Measurements from ENCODE around the gene TMCO4. TPM values are rescaled to one million over a fixed set of nuclear protein-coding genes. Genes with fewer than 3 reads are reported as not detected.

The TMCO4 gene
- total RNA-seq, 1 donor from 2014 or later, result 24.3 TPM

- ATAC-seq (no peak), DNase-seq (peak; percentile 18)
- no peaks in the 10 kb centered on the region for H3K4me1 ChIP-seq
- TF ChIP-seq CTCF (IDR thresholded peaks at IDR 0.05), result no peak
- H3K27ac ChIP-seq, result no peak overlapping the region
- H3K9me3 ChIP-seq, result no peaks in the 10 kb centered on the region
- peaks cover 27% of the 10 kb centered on the region for H3K36me3 ChIP-seq
- no peak overlapping the region for H3K4me3 ChIP-seq
- H3K27me3 ChIP-seq, result no peaks in the 10 kb centered on the region
- intact Hi-C loops (cut with DNase I), result no loop called here
Observed at GRCh38 chr1:19757641-19758040, 42.1 kb downstream of the TMCO4 start.

- H3K4me1 ChIP-seq, result no peaks in the 10 kb centered on the region
- H3K9me3 ChIP-seq, result no peaks in the 10 kb centered on the region
- TF ChIP-seq CTCF (IDR thresholded peaks at IDR 0.05), result no peak
- H3K4me3 ChIP-seq, result no peak overlapping the region
- peaks cover 27% of the 10 kb centered on the region for H3K36me3 ChIP-seq
- H3K27me3 ChIP-seq, result no peaks in the 10 kb centered on the region
- DNase-seq (no peak), ATAC-seq (no peak)
- no peak overlapping the region for H3K27ac ChIP-seq
- intact Hi-C loops (cut with DNase I), result no loop called here
Observed at GRCh38 chr1:19756480-19756879, 43.2 kb downstream of the TMCO4 start.

- Histone ChIP-seq H3K27ac (no peak overlapping the region), H3K36me3 (peaks cover 39% of the 10 kb centered on the region), H3K4me1 (no peaks in the 10 kb centered on the region), H3K4me3 (no peak overlapping the region), H3K27me3 (no peaks in the 10 kb centered on the region), H3K9me3 (no peaks in the 10 kb centered on the region)
- DNase-seq (peak; percentile 19), ATAC-seq (no peak)
- intact Hi-C loops (cut with DNase I), result no loop called here
- no peak for TF ChIP-seq CTCF (IDR thresholded peaks at IDR 0.05)
Observed at GRCh38 chr1:19754482-19754881, 45.2 kb downstream of the TMCO4 start.

GRCh38 chr1:19752083-19752696, 47.5 kb downstream of the TMCO4 start:
- H3K36me3 ChIP-seq, result peaks cover 39% of the 10 kb centered on the region
- no peak for ATAC-seq
- no peak overlapping the region for H3K27ac ChIP-seq

GRCh38 chr1:19750882-19751276, 48.8 kb downstream of the TMCO4 start:
- intact Hi-C loops (cut with DNase I), result no loop called here
- peaks cover 45% of the 10 kb centered on the region for H3K36me3 ChIP-seq
- H3K9me3 ChIP-seq, result no peaks in the 10 kb centered on the region
- H3K27me3 ChIP-seq, result no peaks in the 10 kb centered on the region
- no peak overlapping the region for H3K4me3 ChIP-seq
- TF ChIP-seq CTCF (IDR thresholded peaks at IDR 0.05), result no peak
- no peak overlapping the region for H3K27ac ChIP-seq
- H3K4me1 ChIP-seq, result no peaks in the 10 kb centered on the region
- DNase-seq (no peak), ATAC-seq (no peak)

More at GRCh38 chr1:19752083-19752696, 47.5 kb downstream of the TMCO4 start:
- H3K27me3 ChIP-seq, result no peaks in the 10 kb centered on the region
- H3K9me3 ChIP-seq, result no peaks in the 10 kb centered on the region
- no peak for DNase-seq
- intact Hi-C loops (cut with DNase I), result no loop called here
- no peaks in the 10 kb centered on the region for H3K4me1 ChIP-seq
- TF ChIP-seq CTCF (IDR thresholded peaks at IDR 0.05), result no peak
- H3K4me3 ChIP-seq, result no peak overlapping the region
